ENCODE results near the gene UBE2R2. TPM values are rescaled to one million over a fixed set of nuclear protein-coding genes. Genes with fewer than 3 reads are reported as not detected.

Gene UBE2R2
- total RNA-seq, 3 donors from 2014 or later = 32.1 to 55.5 (median 34.4) TPM

- H3K4me1 ChIP-seq (ENCODE audit: low read depth) = peaks cover 12% of the 10 kb centered on the region
- DNase-seq = no peak
- H3K9me3 ChIP-seq = no peaks in the 10 kb centered on the region
- H3K36me3 ChIP-seq (ENCODE audit: low read depth) = no peaks in the 10 kb centered on the region
- H3K4me3 ChIP-seq = no peak overlapping the region
- intact Hi-C loops (cut with DNase I, micrococcal nuclease) = no loop called here
- TF ChIP-seq, protein P1, sequence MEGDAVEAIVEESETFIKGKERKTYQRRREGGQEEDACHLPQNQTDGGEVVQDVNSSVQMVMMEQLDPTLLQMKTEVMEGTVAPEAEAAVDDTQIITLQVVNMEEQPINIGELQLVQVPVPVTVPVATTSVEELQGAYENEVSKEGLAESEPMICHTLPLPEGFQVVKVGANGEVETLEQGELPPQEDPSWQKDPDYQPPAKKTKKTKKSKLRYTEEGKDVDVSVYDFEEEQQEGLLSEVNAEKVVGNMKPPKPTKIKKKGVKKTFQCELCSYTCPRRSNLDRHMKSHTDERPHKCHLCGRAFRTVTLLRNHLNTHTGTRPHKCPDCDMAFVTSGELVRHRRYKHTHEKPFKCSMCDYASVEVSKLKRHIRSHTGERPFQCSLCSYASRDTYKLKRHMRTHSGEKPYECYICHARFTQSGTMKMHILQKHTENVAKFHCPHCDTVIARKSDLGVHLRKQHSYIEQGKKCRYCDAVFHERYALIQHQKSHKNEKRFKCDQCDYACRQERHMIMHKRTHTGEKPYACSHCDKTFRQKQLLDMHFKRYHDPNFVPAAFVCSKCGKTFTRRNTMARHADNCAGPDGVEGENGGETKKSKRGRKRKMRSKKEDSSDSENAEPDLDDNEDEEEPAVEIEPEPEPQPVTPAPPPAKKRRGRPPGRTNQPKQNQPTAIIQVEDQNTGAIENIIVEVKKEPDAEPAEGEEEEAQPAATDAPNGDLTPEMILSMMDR (IDR thresholded peaks at IDR 0.05) = no peak
- no peak for ATAC-seq
Observed at GRCh38 chr9:33885948-33886347, 69.0 kb downstream of the UBE2R2 start.

DNA sequence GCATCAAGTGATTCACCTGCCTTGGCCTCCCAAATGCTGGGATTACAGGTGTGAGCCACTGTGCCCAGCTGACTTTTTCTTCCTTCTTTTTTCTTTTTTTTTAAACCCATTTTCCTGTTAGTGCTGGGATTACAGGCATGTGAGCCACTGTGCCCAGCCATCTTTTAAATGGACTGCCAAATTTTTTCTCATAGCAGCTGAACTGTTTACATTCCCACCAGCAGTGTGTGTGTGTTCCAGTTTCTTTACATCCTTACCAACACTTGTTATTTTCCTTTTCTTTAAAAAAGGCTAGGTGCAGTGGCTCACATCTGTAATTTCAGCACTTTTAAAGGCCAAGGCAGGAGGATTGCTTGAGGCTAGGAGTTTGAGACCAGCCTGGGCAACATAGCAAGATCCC, 76.9 kb downstream of the UBE2R2 start:
- Histone ChIP-seq H3K4me1 (ENCODE audit: low read depth) (no peaks in the 10 kb centered on the region), H3K4me3 (no peak overlapping the region), H3K36me3 (ENCODE audit: low read depth) (no peaks in the 10 kb centered on the region), H3K9me3 (no peaks in the 10 kb centered on the region)
- TF ChIP-seq, protein P1 (IDR thresholded peaks at IDR 0.05) = no peak
- ATAC-seq = no peak
- DNase-seq = no peak
- intact Hi-C loops (cut with DNase I, micrococcal nuclease) = no loop called here

DNA sequence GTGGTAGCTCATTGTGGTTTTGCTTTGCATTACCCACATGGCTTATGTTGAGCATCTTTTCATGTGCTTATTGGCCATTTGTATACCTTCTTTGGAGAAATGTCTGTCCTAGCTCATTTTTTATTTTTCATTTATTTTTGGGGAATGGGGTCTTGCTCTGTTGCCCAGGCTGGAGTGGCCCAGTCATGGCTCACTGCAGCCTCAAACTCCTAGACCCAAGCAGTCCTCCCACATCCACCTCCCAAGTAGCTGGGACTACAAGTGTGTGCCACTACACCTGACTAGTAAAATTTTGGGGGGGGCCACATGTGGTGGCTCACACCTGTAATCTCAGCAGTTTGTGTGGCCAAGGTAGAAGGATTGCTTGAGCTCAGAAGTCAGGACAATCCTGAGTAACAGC, 77.4 kb downstream of the UBE2R2 start:
- no peak for DNase-seq
- no peak for ATAC-seq
- Histone ChIP-seq H3K36me3 (ENCODE audit: low read depth) (no peaks in the 10 kb centered on the region), H3K9me3 (no peaks in the 10 kb centered on the region), H3K4me3 (no peak overlapping the region), H3K4me1 (ENCODE audit: low read depth) (no peaks in the 10 kb centered on the region)
- intact Hi-C loops (cut with DNase I, micrococcal nuclease) = no loop called here
- TF ChIP-seq, protein P1 (IDR thresholded peaks at IDR 0.05) = no peak

- ATAC-seq = no peak
- TF ChIP-seq, protein P1 (IDR thresholded peaks at IDR 0.05) = no peak
Observed at GRCh38 chr9:33903157-33903780, 86.3 kb downstream of the UBE2R2 start.

GRCh38 chr9:33905137-33905536, 88.2 kb downstream of the UBE2R2 start:
- ATAC-seq (no peak), DNase-seq (no peak)
- no peaks in the 10 kb centered on the region for H3K9me3 ChIP-seq
- intact Hi-C loops (cut with DNase I, micrococcal nuclease) = no loop called here
- H3K36me3 ChIP-seq (ENCODE audit: low read depth) = no peaks in the 10 kb centered on the region
- H3K4me3 ChIP-seq = no peak overlapping the region
- TF ChIP-seq, protein P1 (IDR thresholded peaks at IDR 0.05) = no peak
- H3K4me1 ChIP-seq (ENCODE audit: low read depth) = no peaks in the 10 kb centered on the region

More at GRCh38 chr9:33903157-33903780, 86.3 kb downstream of the UBE2R2 start:
- Histone ChIP-seq H3K9me3 (no peaks in the 10 kb centered on the region), H3K4me3 (no peak overlapping the region), H3K4me1 (ENCODE audit: low read depth) (no peaks in the 10 kb centered on the region), H3K36me3 (ENCODE audit: low read depth) (no peaks in the 10 kb centered on the region)
- no peak for DNase-seq
- intact Hi-C loops (cut with DNase I, micrococcal nuclease) = no loop called here

DNA sequence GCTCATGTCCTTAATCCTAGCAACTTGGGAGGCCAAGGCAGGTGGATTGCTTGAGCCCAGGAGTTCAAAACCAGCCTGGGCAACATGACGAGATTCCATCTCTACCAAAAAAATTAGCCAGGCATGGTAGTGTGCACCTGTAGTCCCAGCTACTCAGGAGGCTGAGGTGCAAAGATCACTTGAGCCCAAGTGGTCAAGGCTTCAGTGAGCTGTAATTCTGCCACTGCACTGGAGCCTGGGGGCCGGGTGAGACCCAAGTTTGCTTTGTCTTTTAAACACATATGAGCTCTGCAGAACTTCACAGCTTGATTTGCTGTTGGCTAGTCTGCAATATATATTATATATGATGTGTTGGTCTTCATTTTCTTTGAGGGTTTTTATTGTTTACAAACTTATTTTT, 89.8 kb downstream of the UBE2R2 start:
- H3K4me3 ChIP-seq = no peak overlapping the region
- ATAC-seq = no peak
- intact Hi-C loops (cut with DNase I, micrococcal nuclease) = no loop called here
- DNase-seq = no peak
- H3K36me3 ChIP-seq (ENCODE audit: low read depth) = no peaks in the 10 kb centered on the region
- H3K9me3 ChIP-seq = no peaks in the 10 kb centered on the region
- no peaks in the 10 kb centered on the region for H3K4me1 ChIP-seq (ENCODE audit: low read depth)
- TF ChIP-seq, protein P1 (IDR thresholded peaks at IDR 0.05) = no peak
